K562 (cell line): ENCODE data around the gene SPOCK3. TPM values are rescaled to one million over a fixed set of nuclear protein-coding genes. Genes with fewer than 3 reads are reported as not detected.

Experiments used
- ATAC-seq: fragments of 200-7000 bp; cut with Tn5 transposase; 3 replicates; pipeline ENCODE4 v1.9.1; 2020; ENCODE audit warnings: moderate library complexity
- BruUV-seq: library from RNA; stranded (reverse); fragments of 400-500 nt; replicated peaks from 2 replicates; lab custom pipeline; 2021; lab: Mats Ljungman, UMichigan
- CTCF ChIA-PET: fragments of 300-600 bp; formaldehyde crosslinking; extraction: SDS; loops from one replicate; lab custom pipeline; 2021; ENCODE audit warnings: low intra/inter-chr PET ratio; lab: Yijun Ruan, JAX
- POLR2A ChIA-PET: fragments of 300-600, 350-650 bp; sonication (Branson Sonifier 250); formaldehyde crosslinking; extraction: SDS; loops from one replicate; lab custom pipeline; 2021; ENCODE audit warnings: antibody characterized with exemption, inconsistent platforms; lab: Yijun Ruan, JAX
- DNase-seq, 4 experiments: peaks; one replicate each; pipeline versions ENCODE4 v3.0.0 to v3.0.0-alpha.2; 2011 to 2018; ENCODE audit warnings: low spot score in 3 of 4, mixed read lengths in 3 of 4; ENCODE audit errors: extremely low read depth in 1 of 4
- FAIRE-seq: peaks from 2 replicates; lab custom pipeline; 2011; peaks lifted over from hg19 to GRCh38; lab: Jason Lieb, UNC
- H2AFZ ChIP-seq: 2 replicates; pipeline ENCODE4 v1.6.0; 2011; ENCODE audit warnings: low read depth, low read length, control low read depth, inconsistent platforms
- H3K27ac ChIP-seq: fragments of 200-600 bp; 3 replicates; pipeline ENCODE4 v1.8.0; 2011; ENCODE audit warnings: low read depth, mild to moderate bottlenecking, control low read depth, inconsistent platforms, low read length, moderate library complexity, mixed read lengths; ENCODE audit errors: extremely low read depth
- H3K27me3 ChIP-seq, 2 experiments: fragments of 300-600 bp in 1 of 2; 2 replicates in 1 of 2; 3 replicates in 1 of 2; pipeline versions ENCODE4 v1.6.0 to v1.8.0; 2011; ENCODE audit warnings: inconsistent platforms in 2 of 2, low read length in 2 of 2, mild to moderate bottlenecking in 1 of 2, mixed read lengths in 1 of 2, moderate library complexity in 1 of 2; ENCODE audit not compliant: control insufficient read depth in 2 of 2, insufficient read depth in 2 of 2
- H3K36me3 ChIP-seq: fragments of 300-600 bp; 3 replicates; pipeline ENCODE4 v1.8.0; 2011; ENCODE audit warnings: mild to moderate bottlenecking, low read length, inconsistent platforms; ENCODE audit not compliant: control insufficient read depth, insufficient read depth
- H3K4me1 ChIP-seq, 2 experiments: fragments of 200-600 bp in 1 of 2; replicated peaks in 1 of 2; 2 replicates in 1 of 2; 3 replicates in 1 of 2; pipeline versions ENCODE4 v1.5.1 to v1.8.0; 2011; ENCODE audit warnings: inconsistent platforms in 2 of 2, low read length in 2 of 2, mild to moderate bottlenecking in 1 of 2, mixed read lengths in 1 of 2, moderate library complexity in 1 of 2; ENCODE audit not compliant: control insufficient read depth in 2 of 2, insufficient read depth in 2 of 2
- H3K4me2 ChIP-seq: 2 replicates; pipeline ENCODE4 v1.6.1; 2011; ENCODE audit warnings: low read length, control low read depth, inconsistent platforms, mixed read lengths; ENCODE audit not compliant: insufficient read depth
- H3K4me3 ChIP-seq: fragments of 200-600 bp; sonication (generic), shearing (Covaris generic); 2 replicates; pipeline ENCODE4 v1.5.1; 2016; ENCODE audit warnings: control low read depth, inconsistent platforms
- H3K79me2 ChIP-seq: fragments of 200-600 bp; 3 replicates; pipeline ENCODE4 v1.8.0; 2011; ENCODE audit warnings: low read length, inconsistent platforms; ENCODE audit not compliant: control insufficient read depth, insufficient read depth
- H3K9ac ChIP-seq, 2 experiments: 2 replicates each; pipeline versions ENCODE4 v1.6.0 to v1.6.1; 2011; ENCODE audit warnings: low read depth in 2 of 2, low read length in 2 of 2, control low read depth in 1 of 2, inconsistent platforms in 1 of 2, mild to moderate bottlenecking in 1 of 2, mixed read lengths in 1 of 2; ENCODE audit not compliant: insufficient read depth in 1 of 2
- H3K9me1 ChIP-seq: one replicate; pipeline ENCODE4 v1.6.0; 2011; ENCODE audit warnings: inconsistent platforms, mild to moderate bottlenecking, low read length, moderate library complexity; ENCODE audit not compliant: control insufficient read depth, insufficient read depth
- H3K9me3 ChIP-seq: replicated peaks from 2 replicates; pipeline ENCODE4 v1.5.1; 2011; ENCODE audit warnings: low read depth, low read length, inconsistent platforms; ENCODE audit not compliant: control insufficient read depth, insufficient read depth
- H4K20me1 ChIP-seq: replicated peaks from 2 replicates; pipeline ENCODE4 v1.6.1; 2011; ENCODE audit warnings: low read length, inconsistent platforms, mixed read lengths; ENCODE audit not compliant: control insufficient read depth, insufficient read depth
- EWSR1 ChIP-seq: fragments of 450-650 bp; IDR thresholded peaks from 2 replicates; pipeline ENCODE4 v1.6.1; 2018; ENCODE audit warnings: borderline replicate concordance, mild to moderate bottlenecking, low read depth, moderate library complexity; ENCODE audit not compliant: partially characterized antibody
- ILK ChIP-seq: fragments of 450-650 bp; IDR thresholded peaks from 2 replicates; pipeline ENCODE4 v1.6.1; 2016; ENCODE audit warnings: missing genetic modification characterization, low read depth, mild to moderate bottlenecking, missing compliant biosample characterization, moderate library complexity, borderline replicate concordance
- PRPF4 ChIP-seq: fragments of 200-400 bp; formaldehyde crosslinking; IDR thresholded peaks from one replicate; pipeline ENCODE4 v1.6.1; 2017; ENCODE audit warnings: low read length, low read depth, mild to moderate bottlenecking; ENCODE audit not compliant: insufficient read depth, poor library complexity, severe bottlenecking
- ZNF316 ChIP-seq: fragments of 450-650 bp; IDR thresholded peaks from 2 replicates; pipeline ENCODE4 v1.6.1; 2016
- WGBS: fragments of 100-300 bp; shearing (Covaris generic); methylation state at CpG from one replicate; pipeline ENCODE4 v1.1.6; 2016; ENCODE audit warnings: low coverage, mixed read lengths; ENCODE audit not compliant: insufficient coverage; ENCODE audit errors: missing lambda C conversion rate; 5-methylcytosine and 5-hydroxymethylcytosine counted together
- in situ Hi-C: fragments of 300-500 bp; cut with MboI; formaldehyde crosslinking; loops from 4 replicates; pipeline ENCODE4 v1.15.0; 2018; ENCODE audit warnings: inconsistent platforms, mixed read lengths
- intact Hi-C: fragments of 100-400 bp; cut with micrococcal nuclease; formaldehyde crosslinking; loops from 2 replicates; pipeline ENCODE4 v1.14.2; 2022
- polyA plus RNA-seq, 8 experiments: library from polyadenylated mRNA; depleted of rRNA in 4 of 8; stranded (reverse) in 5 of 8; unstranded in 3 of 8; fragments of >200 nt; fragmentation: Nextera tagmentation in 2 of 8; fragmentation: Illumina TruSeq in 1 of 8; extraction: Ambion mirVana in 2 of 8; extraction: Trizol in 1 of 8; gene quantifications; 2 replicates each; pipeline versions ENCODE4 v1.2.1 to v1.2.3, GENCODE V29; 2011 to 2014; ENCODE audit warnings: inconsistent platforms in 1 of 8, missing spikeins in 1 of 8
- total RNA-seq, 7 experiments: library from RNA; depleted of rRNA in 6 of 7; stranded (reverse); fragments of >200 nt in 6 of 7; fragmentation: Illumina TruSeq in 2 of 7; extraction: Trizol in 2 of 7; gene quantifications; 2 replicates each; pipeline versions ENCODE4 v1.2.1 to v1.2.3, GENCODE V29; 2011 to 2021; ENCODE audit warnings: low replicate concordance in 1 of 7
- TF ChIP-seq, protein P1 (sequence below): sonication (generic); formaldehyde crosslinking; IDR thresholded peaks from 2 replicates; pipeline ENCODE4 v1.8.1; 2023; ENCODE audit warnings: mild to moderate bottlenecking, missing genetic modification reagents

SPOCK3 gene
- total and polyA plus RNA-seq, 9 of the 15 experiments (the other 6 are each of a cell fraction or from before 2014, with no cell fraction given): not detected

DNA sequence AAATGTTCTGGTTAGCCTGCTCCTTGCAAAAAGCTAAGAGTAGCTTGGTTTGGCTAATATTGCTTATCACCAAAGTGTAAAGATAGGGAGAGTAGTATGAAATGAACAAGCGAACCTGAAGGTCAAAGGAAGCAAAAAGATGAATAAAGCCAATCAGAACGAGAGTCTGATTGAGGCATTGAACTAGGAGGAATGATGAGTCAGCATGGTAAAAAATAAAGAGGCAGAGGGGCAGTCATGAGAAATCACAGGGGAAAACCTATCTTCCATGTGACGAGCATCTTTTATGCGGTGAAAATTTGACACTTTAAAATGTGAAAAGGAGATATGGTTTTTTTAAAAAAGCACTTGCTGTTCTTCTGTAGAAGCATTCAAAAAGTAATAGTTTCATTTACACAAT is 533.7 kb downstream of the SPOCK3 start:
- no peaks in the 10 kb centered on the region for H3K27me3 ChIP-seq
- ATAC-seq: no peak
- in situ Hi-C loops: no loop called here
- H2AFZ ChIP-seq: no peak overlapping the region
- ChIA-PET CTCF (no interaction called here), POLR2A (no interaction called here)
- no peaks in the 10 kb centered on the region for H3K4me1 ChIP-seq
- intact Hi-C loops: no loop called here
- 4% methylated on average over 4 of the region's 4 CpGs for WGBS
- H4K20me1 ChIP-seq: no peaks in the 10 kb centered on the region
- H3K9me1 ChIP-seq: no peaks in the 10 kb centered on the region
- FAIRE-seq: no peak
- H3K79me2 ChIP-seq: no peaks in the 10 kb centered on the region
- peak; percentile 18; the same call in 1 of the 2 replicates for TF ChIP-seq ZNF316
- TF ChIP-seq PRPF4: no peak
- TF ChIP-seq EWSR1: no peak
- TF ChIP-seq ILK: no peak
- TF ChIP-seq, protein P1, sequence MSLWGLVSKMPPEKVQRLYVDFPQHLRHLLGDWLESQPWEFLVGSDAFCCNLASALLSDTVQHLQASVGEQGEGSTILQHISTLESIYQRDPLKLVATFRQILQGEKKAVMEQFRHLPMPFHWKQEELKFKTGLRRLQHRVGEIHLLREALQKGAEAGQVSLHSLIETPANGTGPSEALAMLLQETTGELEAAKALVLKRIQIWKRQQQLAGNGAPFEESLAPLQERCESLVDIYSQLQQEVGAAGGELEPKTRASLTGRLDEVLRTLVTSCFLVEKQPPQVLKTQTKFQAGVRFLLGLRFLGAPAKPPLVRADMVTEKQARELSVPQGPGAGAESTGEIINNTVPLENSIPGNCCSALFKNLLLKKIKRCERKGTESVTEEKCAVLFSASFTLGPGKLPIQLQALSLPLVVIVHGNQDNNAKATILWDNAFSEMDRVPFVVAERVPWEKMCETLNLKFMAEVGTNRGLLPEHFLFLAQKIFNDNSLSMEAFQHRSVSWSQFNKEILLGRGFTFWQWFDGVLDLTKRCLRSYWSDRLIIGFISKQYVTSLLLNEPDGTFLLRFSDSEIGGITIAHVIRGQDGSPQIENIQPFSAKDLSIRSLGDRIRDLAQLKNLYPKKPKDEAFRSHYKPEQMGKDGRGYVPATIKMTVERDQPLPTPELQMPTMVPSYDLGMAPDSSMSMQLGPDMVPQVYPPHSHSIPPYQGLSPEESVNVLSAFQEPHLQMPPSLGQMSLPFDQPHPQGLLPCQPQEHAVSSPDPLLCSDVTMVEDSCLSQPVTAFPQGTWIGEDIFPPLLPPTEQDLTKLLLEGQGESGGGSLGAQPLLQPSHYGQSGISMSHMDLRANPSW (CRISPR knock-in tag): no peak
- no peaks in the 10 kb centered on the region for H3K36me3 ChIP-seq
- H3K9ac ChIP-seq: no peak overlapping the region
- H3K4me3 ChIP-seq: no peak overlapping the region
- H3K27ac ChIP-seq: no peak overlapping the region
- H3K4me2 ChIP-seq: no peak overlapping the region
- DNase-seq: no peak
- no TSS peak for BruUV-seq
- peaks cover 4% of the 10 kb centered on the region; the same call in 1 of the 2 replicates for H3K9me3 ChIP-seq
